K562 (cell line): ENCODE measurements around the gene TAS1R3. TPM values are rescaled to one million over a fixed set of nuclear protein-coding genes. Genes with fewer than 3 reads are reported as not detected.

ENCODE experiments used
- ASH1L ChIP-seq: fragments of 450-650 bp; IDR thresholded peaks from 2 replicates; pipeline ENCODE4 v1.6.1; 2018; ENCODE audit warnings: borderline replicate concordance, mild to moderate bottlenecking, low read depth; ENCODE audit not compliant: partially characterized antibody
- CREB5 ChIP-seq: fragments of 250-450 bp; sonication (Bioruptor Pico); IDR thresholded peaks from 2 replicates; pipeline ENCODE4 v1.5.0; 2020; ENCODE audit warnings: mild to moderate bottlenecking
- GMEB1 ChIP-seq: fragments of 250-450 bp; sonication (Bioruptor Pico); IDR thresholded peaks from 2 replicates; pipeline ENCODE4 v1.4.0; 2020; ENCODE audit warnings: mild to moderate bottlenecking
- HLTF ChIP-seq: fragments of 450-650 bp; IDR thresholded peaks from 2 replicates; pipeline ENCODE4 v1.6.1; 2016
- MCM7 ChIP-seq, 2 experiments: fragments of 450-650 bp; IDR thresholded peaks; 2 replicates each; pipeline ENCODE4 v1.6.1; 2016 to 2018
- MNT ChIP-seq, 2 experiments: fragments of 450-650 bp; conservative IDR thresholded peaks; 2 replicates each; pipeline ENCODE4 v1.6.1; 2017; ENCODE audit warnings: mild to moderate bottlenecking in 2 of 2, moderate library complexity in 2 of 2
- MTF1 ChIP-seq: fragments of 250-450 bp; sonication (Bioruptor Pico); IDR thresholded peaks from 2 replicates; pipeline ENCODE4 v1.9.0; 2021; ENCODE audit warnings: moderate library complexity, mild to moderate bottlenecking, inconsistent platforms, borderline replicate concordance
- MYBL2 ChIP-seq, 2 experiments: fragments of 450-650 bp in 1 of 2; sonication (generic) in 1 of 2; formaldehyde crosslinking in 1 of 2; IDR thresholded peaks; 2 replicates each; pipeline versions ENCODE4 v1.6.1 to v1.8.1; 2017 to 2022; ENCODE audit warnings: borderline replicate concordance in 1 of 2, inconsistent platforms in 1 of 2, low read depth in 1 of 2, mild to moderate bottlenecking in 1 of 2, missing genetic modification reagents in 1 of 2, moderate library complexity in 1 of 2
- MYC ChIP-seq, 2 experiments: fragments of 250-450 bp in 1 of 2; sonication (Bioruptor Pico) in 1 of 2; IDR thresholded peaks; 2 replicates each; pipeline versions ENCODE4 v1.5.1 to v1.6.1; 2012 to 2021; ENCODE audit warnings: low read depth in 2 of 2, borderline replicate concordance in 1 of 2, improper control_type of control experiment in 1 of 2, low read length in 1 of 2, mild to moderate bottlenecking in 1 of 2, moderate library complexity in 1 of 2
- MYNN ChIP-seq, 2 experiments: sonication (generic); formaldehyde crosslinking in 1 of 2; IDR thresholded peaks; 2 replicates each; pipeline versions ENCODE4 v1.5.0 to v1.6.1; 2016 to 2020; ENCODE audit warnings: antibody characterized with exemption in 1 of 2, missing genetic modification reagents in 1 of 2
- PML ChIP-seq: IDR thresholded peaks from 2 replicates; pipeline ENCODE4 v1.6.1; 2012; ENCODE audit warnings: low read length, inconsistent platforms
- RNF219 ChIP-seq: fragments of 250-450 bp; sonication (Bioruptor Pico); IDR thresholded peaks from 2 replicates; pipeline ENCODE4 v1.5.0; 2022; ENCODE audit warnings: mild to moderate bottlenecking
- SPI1 ChIP-seq: IDR thresholded peaks from 2 replicates; pipeline ENCODE4 v1.6.1; 2011; ENCODE audit warnings: low read depth, low read length, control low read depth, borderline replicate concordance
- SRSF7 ChIP-seq: fragments of 200-400 bp; formaldehyde crosslinking; optimal IDR thresholded peaks from 2 replicates; pipeline ENCODE3; 2017; ENCODE audit warnings: mild to moderate bottlenecking, low read depth, low read length
- polyA plus RNA-seq, 8 experiments: library from polyadenylated mRNA; depleted of rRNA in 4 of 8; stranded (reverse) in 5 of 8; unstranded in 3 of 8; fragments of >200 nt; fragmentation: Nextera tagmentation in 2 of 8; fragmentation: Illumina TruSeq in 1 of 8; extraction: Ambion mirVana in 2 of 8; extraction: Trizol in 1 of 8; gene quantifications; 2 replicates each; pipeline versions ENCODE4 v1.2.1 to v1.2.3, GENCODE V29; 2011 to 2014; ENCODE audit warnings: inconsistent platforms in 1 of 8, missing spikeins in 1 of 8
- total RNA-seq, 7 experiments: library from RNA; depleted of rRNA in 6 of 7; stranded (reverse); fragments of >200 nt in 6 of 7; fragmentation: Illumina TruSeq in 2 of 7; extraction: Trizol in 2 of 7; gene quantifications; 2 replicates each; pipeline versions ENCODE4 v1.2.1 to v1.2.3, GENCODE V29; 2011 to 2021; ENCODE audit warnings: low replicate concordance in 1 of 7

Gene TAS1R3
- total and polyA plus RNA-seq, 9 of the 15 experiments (the other 6 are each of a cell fraction or from before 2014, with no cell fraction given), result 0.07 to 0.13 TPM; not detected in 7

GRCh38 chr1:1325288-1326074, 5.6 kb upstream of the TAS1R3 start (continued):
- TF ChIP-seq MNT (conservative IDR thresholded peaks at IDR 0.05) (no peak), GMEB1 (CRISPR knock-in tag) (no peak), RNF219 (CRISPR knock-in tag) (no peak), MYBL2 (IDR thresholded peaks at IDR 0.05; ENCODE audit: low read depth) (no peak), MYBL2 (CRISPR knock-in tag; IDR thresholded peaks at IDR 0.05; ENCODE audit: borderline replicate concordance) (no peak), MTF1 (CRISPR knock-in tag) (no peak), PML (no peak), MYC (IDR thresholded peaks at IDR 0.05; ENCODE audit: low read depth, low read length) (no peak; the same call in 1 of the 2 replicates), MYC (CRISPR knock-in tag; IDR thresholded peaks at IDR 0.05; ENCODE audit: borderline replicate concordance, low read depth) (no peak), HLTF (no peak), SRSF7 (no peak), ASH1L (no peak), MCM7 (IDR thresholded peaks at IDR 0.05) (no peak), CREB5 (no peak), MYNN (IDR thresholded peaks at IDR 0.05) (no peak), MYNN (CRISPR knock-in tag; IDR thresholded peaks at IDR 0.05) (no peak), SPI1 (no peak)
